Testis (tissue), 3 donors: ENCODE results near the gene TEKTIP1. TPM values are rescaled to one million over a fixed set of nuclear protein-coding genes. Genes with fewer than 3 reads are reported as not detected.

Experiments
- DNase-seq: peaks from one replicate; pipeline ENCODE4 v3.0.0-alpha.2; 2019
- H3K27ac ChIP-seq, 2 donors: fragments of 200-600 bp; sonication (generic); one replicate each; pipeline ENCODE4 v1.5.1; 2019
- H3K27me3 ChIP-seq: fragments of 200-600 bp; sonication (generic); one replicate; pipeline ENCODE4 v1.5.1; 2019
- H3K36me3 ChIP-seq: fragments of 200-600 bp; sonication (generic); one replicate; pipeline ENCODE4 v1.5.1; 2017; ENCODE audit warnings: low read depth; ENCODE audit errors: missing control alignments
- H3K4me1 ChIP-seq: fragments of 200-600 bp; sonication (generic); one replicate; pipeline ENCODE4 v1.5.1; 2019
- H3K4me3 ChIP-seq, 2 donors: fragments of 200-600 bp; sonication (generic); one replicate each; pipeline ENCODE4 v1.5.1; 2017 to 2019
- H3K9me3 ChIP-seq: fragments of 200-600 bp; sonication (generic); one replicate; pipeline ENCODE4 v1.5.1; 2017
- POLR2A ChIP-seq: fragments of 450-650 bp; IDR thresholded peaks from one replicate; pipeline ENCODE4 v1.6.1; 2017; ENCODE audit warnings: antibody characterized with exemption, mild to moderate bottlenecking, moderate library complexity
- WGBS, 2 donors: methylation state at CpG; one replicate each; pipeline ENCODE4 v1.1.5; 2018; 5-methylcytosine and 5-hydroxymethylcytosine counted together
- intact Hi-C: fragments of 100-400 bp; cut with DNase I; formaldehyde crosslinking; loops from one replicate; pipeline ENCODE4 v1.15.1; 2023; ENCODE audit warnings: low total_unique reads
- polyA plus RNA-seq: library from polyadenylated mRNA; stranded (reverse); fragments of 350-450 nt; fragmentation: Illumina TruSeq; extraction: RNeasy Lipid Tissue Mini Kit (QIAGEN cat#74804); gene quantifications from one replicate; pipeline ENCODE4 v1.2.3, GENCODE V29; 2014; ENCODE audit warnings: low read depth, low replicate concordance; ENCODE audit not compliant: insufficient read depth
- total RNA-seq, 2 donors: library from RNA; depleted of rRNA; stranded (reverse); fragments of >200 nt; gene quantifications; one replicate each; pipeline ENCODE4 v1.2.3, GENCODE V29; 2016
- TF ChIP-seq, protein P1 (sequence below), 3 experiments: fragments of 450-650 bp in 2 of 3; fragments of 200-600 bp in 1 of 3; sonication (generic) in 1 of 3; IDR thresholded peaks; one replicate each; pipeline ENCODE4 v1.5.1; 2016 to 2019; ENCODE audit warnings: antibody characterized with exemption in 3 of 3, mild to moderate bottlenecking in 2 of 3, moderate library complexity in 1 of 3

The TEKTIP1 gene
- total and polyA plus RNA-seq, 3 donors from 2014 or later: 35.8 to 68.2 (median 55.9) TPM

DNA sequence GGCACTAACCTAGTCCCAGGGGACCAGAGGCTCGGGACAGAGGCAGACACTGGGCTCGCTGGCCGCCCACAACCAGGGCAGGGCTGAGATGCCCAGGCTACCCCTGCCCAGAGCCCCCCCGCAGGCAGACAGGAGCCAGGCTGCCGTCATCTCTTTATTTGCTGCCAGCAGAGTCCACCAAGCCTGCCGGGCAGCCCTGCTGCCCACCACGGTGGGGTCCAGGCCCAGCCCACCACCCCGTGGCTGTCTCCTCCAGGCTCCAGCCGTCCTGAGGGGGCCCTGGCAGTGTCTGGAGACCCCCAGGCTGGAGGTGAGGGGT, 5.0 kb downstream of the TEKTIP1 start:
- intact Hi-C loops: no loop called here
- 81 to 86% methylated on average over 5 to 9 of the region's 9 CpGs for WGBS, 2 donors

DNA sequence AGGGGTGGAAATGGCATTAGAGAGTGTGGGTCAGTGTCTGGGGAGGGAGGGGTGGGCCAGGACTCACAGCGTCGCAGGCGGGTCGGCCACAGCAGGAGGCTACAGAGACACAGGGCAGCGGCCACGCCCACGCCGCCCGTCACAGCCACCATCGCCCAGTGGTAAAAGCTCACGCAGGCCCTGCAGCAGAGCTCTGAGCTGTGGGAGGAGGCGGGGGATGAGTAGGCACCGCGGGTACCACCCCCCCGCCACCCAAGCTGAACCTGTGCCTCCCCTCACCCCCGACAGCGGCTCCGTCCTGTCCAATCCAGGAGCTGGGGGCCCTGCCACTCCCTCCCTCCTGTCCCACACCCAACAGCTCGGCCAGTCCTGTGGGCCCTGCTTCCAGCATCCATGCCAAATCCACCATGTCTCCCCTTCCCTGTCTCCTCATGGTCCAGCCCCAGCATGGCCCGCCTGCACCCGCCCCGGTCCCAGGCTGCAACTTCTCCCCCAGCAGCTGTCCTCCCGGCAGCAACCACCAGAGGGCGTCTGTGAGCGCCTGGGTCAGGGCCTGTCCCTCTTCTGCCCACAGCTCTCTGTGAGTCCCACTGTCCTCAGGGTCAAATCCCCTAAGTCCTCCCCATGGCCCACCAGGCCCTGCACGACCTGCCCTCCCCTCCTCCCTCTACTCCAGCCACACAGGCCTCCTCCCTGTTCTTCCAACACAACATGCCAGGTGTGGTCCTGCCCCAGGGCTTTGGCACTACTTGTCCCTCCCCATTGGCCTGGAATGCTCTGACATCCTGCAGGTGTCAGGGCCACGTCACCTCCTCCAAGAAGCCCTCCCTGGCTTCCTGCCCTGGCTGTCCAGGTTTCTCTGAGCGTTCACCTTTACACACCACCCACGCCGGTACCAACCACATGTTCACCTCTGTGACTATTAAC, 6.0 kb downstream of the TEKTIP1 start:
- no peak overlapping the region for H3K27ac ChIP-seq
- intact Hi-C loops: no loop called here
- H3K36me3 ChIP-seq: no peaks in the 10 kb centered on the region
- 67 to 74% methylated on average over 16 to 30 of the region's 30 CpGs for WGBS, 2 donors
- H3K27me3 ChIP-seq: no peaks in the 10 kb centered on the region
- no peak overlapping the region for H3K4me3 ChIP-seq
- H3K9me3 ChIP-seq: no peaks in the 10 kb centered on the region
- TF ChIP-seq POLR2A: no peak
- TF ChIP-seq, protein P1, sequence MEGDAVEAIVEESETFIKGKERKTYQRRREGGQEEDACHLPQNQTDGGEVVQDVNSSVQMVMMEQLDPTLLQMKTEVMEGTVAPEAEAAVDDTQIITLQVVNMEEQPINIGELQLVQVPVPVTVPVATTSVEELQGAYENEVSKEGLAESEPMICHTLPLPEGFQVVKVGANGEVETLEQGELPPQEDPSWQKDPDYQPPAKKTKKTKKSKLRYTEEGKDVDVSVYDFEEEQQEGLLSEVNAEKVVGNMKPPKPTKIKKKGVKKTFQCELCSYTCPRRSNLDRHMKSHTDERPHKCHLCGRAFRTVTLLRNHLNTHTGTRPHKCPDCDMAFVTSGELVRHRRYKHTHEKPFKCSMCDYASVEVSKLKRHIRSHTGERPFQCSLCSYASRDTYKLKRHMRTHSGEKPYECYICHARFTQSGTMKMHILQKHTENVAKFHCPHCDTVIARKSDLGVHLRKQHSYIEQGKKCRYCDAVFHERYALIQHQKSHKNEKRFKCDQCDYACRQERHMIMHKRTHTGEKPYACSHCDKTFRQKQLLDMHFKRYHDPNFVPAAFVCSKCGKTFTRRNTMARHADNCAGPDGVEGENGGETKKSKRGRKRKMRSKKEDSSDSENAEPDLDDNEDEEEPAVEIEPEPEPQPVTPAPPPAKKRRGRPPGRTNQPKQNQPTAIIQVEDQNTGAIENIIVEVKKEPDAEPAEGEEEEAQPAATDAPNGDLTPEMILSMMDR (IDR thresholded peaks at IDR 0.05): peak; percentile 78 to 89 (median 84)
- peak; percentile 70 for DNase-seq
- H3K4me1 ChIP-seq: no peaks in the 10 kb centered on the region

More for the DNA sequence above, 5.0 kb downstream of the TEKTIP1 start:
- Histone ChIP-seq H3K4me1 (peaks cover 3% of the 10 kb centered on the region), H3K36me3 (no peaks in the 10 kb centered on the region), H3K27me3 (no peaks in the 10 kb centered on the region), H3K9me3 (no peaks in the 10 kb centered on the region), H3K4me3 (no peak overlapping the region), H3K27ac (no peak overlapping the region)
- no peak for TF ChIP-seq POLR2A
- TF ChIP-seq, protein P1 (IDR thresholded peaks at IDR 0.05): no peak
- no peak for DNase-seq

DNA sequence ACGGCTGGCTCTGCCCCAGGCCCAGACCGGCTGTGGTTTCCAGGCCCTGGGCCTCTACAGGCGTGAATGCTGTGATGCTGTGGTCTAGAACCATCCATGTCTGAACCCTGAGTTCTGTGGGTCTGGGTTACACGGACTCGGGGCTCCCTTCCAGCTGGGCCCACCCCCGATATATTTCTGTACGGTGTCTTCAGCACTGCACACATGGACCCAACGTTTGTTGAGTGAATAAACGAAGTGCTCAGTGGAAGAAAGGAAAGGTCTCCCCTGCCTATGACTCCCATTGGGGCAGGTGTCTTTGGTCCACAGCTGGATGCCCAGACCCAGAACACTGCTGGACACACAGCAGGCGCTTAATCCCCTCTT, 6.7 kb downstream of the TEKTIP1 start:
- intact Hi-C loops: no loop called here
- no peak for DNase-seq
- WGBS, 2 donors: 75 to 76% methylated on average over 10 of the region's 10 CpGs
- TF ChIP-seq, protein P1 (IDR thresholded peaks at IDR 0.05): no peak
- TF ChIP-seq POLR2A: no peak
- no peak overlapping the region for H3K4me3 ChIP-seq
- H3K4me1 ChIP-seq: no peaks in the 10 kb centered on the region
- H3K27me3 ChIP-seq: no peaks in the 10 kb centered on the region
- no peak overlapping the region for H3K27ac ChIP-seq
- no peaks in the 10 kb centered on the region for H3K36me3 ChIP-seq
- no peaks in the 10 kb centered on the region for H3K9me3 ChIP-seq

GRCh38 chr19:3546119-3546518, 7.1 kb downstream of the TEKTIP1 start:
- H3K36me3 ChIP-seq: no peaks in the 10 kb centered on the region
- 94% methylated on average over 23 of the region's 23 CpGs; no CpG with 5 or more reads in 1 of the 2 donors for WGBS, 2 donors
- TF ChIP-seq, protein P1 (IDR thresholded peaks at IDR 0.05): no peak
- no peak for TF ChIP-seq POLR2A

More at GRCh38 chr19:3546119-3546518, 7.1 kb downstream of the TEKTIP1 start:
- no peaks in the 10 kb centered on the region for H3K9me3 ChIP-seq
- H3K27ac ChIP-seq: no peak overlapping the region
- no peaks in the 10 kb centered on the region for H3K4me1 ChIP-seq
- H3K4me3 ChIP-seq: no peak overlapping the region
- H3K27me3 ChIP-seq: no peaks in the 10 kb centered on the region
- intact Hi-C loops: no loop called here
- DNase-seq: no peak
